HG02973 (cell line): Measurements from ENCODE around the gene CRHR1.

ENCODE experiments used
- ATAC-seq: cut with Tn5 transposase; IDR thresholded peaks from one replicate; pipeline ENCODE4 v1.9.1; 2021; ENCODE audit warnings: moderate library complexity; ENCODE audit not compliant: unreplicated experiment

Gene CRHR1

GRCh38 chr17:45757431-45758218, 26.5 kb upstream of the CRHR1 start:
- no peak for ATAC-seq

DNA sequence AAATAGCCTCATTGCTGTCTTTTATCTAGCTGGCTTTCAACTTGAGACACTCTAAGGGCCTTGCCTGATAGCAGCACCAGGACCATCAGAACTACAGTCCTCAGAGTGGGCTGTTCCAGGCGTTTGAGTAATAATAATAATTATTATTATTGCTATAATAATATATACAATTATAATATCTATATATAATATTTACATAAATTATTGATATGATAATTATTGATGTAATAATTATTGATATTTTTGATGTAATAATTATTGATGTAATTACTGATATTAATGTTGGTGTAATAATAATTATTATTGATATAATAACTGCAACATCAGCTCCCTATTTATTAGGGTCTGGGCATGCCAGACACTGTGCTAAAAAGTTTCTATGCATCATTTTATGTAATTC, 25.6 kb upstream of the CRHR1 start:
- ATAC-seq: no peak

DNA sequence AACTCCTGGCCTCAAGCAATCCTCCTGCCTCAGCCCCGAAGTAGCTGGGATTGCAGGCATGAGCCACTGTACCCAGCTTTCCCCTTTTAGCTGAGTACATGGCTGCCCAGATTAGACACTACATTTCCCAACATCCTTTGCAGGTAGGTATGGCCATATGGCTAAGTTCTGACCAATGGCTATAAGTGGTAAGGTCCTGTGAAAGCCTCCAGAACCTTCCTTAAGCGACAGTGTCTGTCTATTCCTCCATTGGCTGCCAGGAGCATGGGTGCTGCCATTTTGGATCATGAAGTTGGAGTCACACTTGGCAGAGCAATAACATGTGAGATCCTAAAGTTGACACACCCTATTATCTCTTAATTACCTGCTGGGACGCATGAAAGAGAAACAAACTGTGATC, 24.4 kb upstream of the CRHR1 start:
- ATAC-seq: no peak

- no peak for ATAC-seq
These were observed 22.1 kb upstream of the CRHR1 start for GRCh38 chr17:45761957-45762565.

DNA sequence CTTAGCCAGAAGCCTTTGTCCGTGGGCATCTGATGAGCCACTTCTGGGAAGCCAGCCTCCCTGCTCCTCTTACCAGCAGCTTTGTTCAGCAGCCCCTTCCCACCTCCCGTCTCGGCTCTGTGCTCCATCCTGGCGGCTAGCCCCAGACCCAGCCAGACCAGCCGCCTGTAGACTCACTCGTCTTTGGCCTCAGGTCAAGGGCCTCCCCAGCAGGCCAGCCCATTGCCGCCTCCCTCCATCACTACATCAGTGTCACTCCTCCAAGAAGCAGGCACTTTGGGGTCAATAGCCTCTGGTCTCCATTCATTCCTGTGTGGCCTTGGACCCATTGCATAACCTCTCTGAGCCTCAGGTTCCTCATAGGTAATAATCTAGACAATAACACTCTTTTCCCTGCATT, 20.9 kb upstream of the CRHR1 start:
- no peak for ATAC-seq

GRCh38 chr17:45764479-45764878, 19.6 kb upstream of the CRHR1 start:
- ATAC-seq: no peak

- no peak for ATAC-seq
These were observed 16.1 kb upstream of the CRHR1 start for GRCh38 chr17:45768000-45768399.

GRCh38 chr17:45770632-45771270, 13.4 kb upstream of the CRHR1 start:
- no peak for ATAC-seq

DNA sequence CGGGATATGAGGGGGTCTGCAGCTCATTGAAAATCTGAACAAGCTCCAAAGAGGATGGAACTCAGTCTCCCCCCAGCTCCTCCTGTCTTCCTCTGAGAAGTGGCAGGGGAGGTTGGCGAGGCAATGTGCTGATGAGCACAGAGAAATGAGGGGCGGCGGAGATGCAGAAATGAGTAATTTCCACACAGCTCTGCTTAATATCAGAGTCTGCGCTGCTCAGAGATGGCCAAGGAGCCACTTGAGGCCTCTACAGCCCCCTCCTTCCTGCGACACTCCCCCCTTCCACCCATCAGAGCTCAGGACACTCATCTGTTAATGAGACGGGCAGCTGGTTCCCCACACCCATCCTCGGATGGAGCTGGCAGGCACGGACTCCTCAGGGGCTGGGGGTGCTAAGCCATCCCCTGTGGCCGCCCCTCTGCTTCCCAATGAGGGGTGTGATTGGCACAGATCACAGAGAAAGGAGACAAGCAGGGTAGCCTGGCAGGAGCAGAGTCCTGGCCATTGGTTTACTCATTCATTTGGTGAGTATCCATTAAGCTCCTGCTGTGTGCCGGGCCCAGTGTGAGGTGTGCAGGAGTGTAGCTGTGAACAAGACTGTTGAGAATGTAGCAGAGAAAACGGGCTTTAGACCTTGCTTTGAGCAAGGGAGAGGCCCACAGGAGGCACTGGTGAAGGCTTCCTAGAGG, 12.7 kb upstream of the CRHR1 start:
- ATAC-seq: no peak

- ATAC-seq: no peak
These were observed 9.0 kb upstream of the CRHR1 start for GRCh38 chr17:45775148-45775547.

DNA sequence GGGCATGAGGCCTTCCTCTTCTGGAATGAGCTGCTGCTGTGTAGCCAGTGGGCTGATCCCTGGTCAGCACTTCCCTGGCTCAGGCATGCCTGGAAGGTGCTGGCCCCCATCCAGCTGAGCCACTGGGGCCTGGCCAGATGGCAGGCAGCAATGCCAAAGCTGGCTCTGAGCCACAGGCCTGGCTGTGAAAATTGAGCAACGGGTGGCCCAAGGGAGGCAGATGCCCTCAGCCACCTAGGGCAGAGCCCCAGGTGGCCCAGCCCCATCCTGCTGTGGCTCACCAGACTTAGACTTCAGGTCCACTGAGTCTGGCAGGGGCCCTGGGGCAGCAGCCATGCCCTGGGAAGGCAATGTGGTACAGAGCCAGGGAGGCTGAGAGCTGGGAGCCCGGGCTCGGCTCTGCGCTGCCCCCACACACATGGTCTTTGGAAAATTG, 8.5 kb upstream of the CRHR1 start:
- ATAC-seq: no peak

DNA sequence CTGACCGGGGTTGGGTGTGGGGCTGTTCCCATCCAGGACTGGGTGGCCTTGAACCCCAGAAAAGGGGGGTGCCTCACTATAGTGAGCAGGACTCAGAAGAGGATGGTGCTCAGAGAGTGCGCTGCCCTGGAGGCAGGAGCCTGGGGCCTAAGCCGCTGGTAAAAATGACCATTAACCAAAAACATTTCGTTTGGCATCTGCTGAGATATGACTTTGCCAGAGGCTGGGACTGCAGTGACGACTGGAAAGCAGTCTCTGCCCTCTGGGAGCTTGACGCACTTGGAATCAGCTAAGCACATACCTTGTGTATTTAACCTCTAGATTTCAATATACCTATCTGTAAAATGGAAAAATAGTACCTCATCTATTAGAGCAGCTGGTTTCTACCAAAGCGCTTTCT, 7.2 kb upstream of the CRHR1 start:
- ATAC-seq: no peak

GRCh38 chr17:45777388-45777787, 6.7 kb upstream of the CRHR1 start:
- ATAC-seq: no peak

- no peak for ATAC-seq
These were observed 3.2 kb upstream of the CRHR1 start for GRCh38 chr17:45780921-45781320.

GRCh38 chr17:45782889-45783592, 1.1 kb upstream of the CRHR1 start:
- ATAC-seq: no peak

- ATAC-seq: no peak
These were observed 377 bp upstream of the CRHR1 start for GRCh38 chr17:45783593-45784292.

GRCh38 chr17:45784741-45785479, 790 bp downstream of the CRHR1 start:
- no peak for ATAC-seq

- no peak for ATAC-seq
These were observed 1.5 kb downstream of the CRHR1 start for GRCh38 chr17:45785480-45786193.

DNA sequence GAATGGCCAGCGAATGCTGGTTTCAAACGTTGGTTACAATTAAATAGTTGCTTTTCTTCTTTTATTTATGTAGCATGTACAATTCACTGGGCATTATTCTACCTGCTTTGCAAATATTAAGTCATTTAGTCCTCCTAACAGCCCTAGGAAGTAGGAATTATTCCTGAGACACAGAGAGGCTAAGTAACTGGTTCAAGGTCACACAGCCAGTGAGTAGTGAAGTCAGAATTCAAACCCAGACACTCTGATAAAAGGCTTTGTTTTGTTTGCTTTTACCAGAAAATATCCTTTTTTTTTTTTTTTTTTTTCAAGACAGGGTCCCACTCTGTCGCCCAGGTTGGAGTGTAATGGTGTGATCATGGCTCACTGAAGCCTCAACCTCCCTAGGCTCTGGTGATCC, 2.2 kb downstream of the CRHR1 start:
- ATAC-seq: no peak
